Measurements from ENCODE around the gene MUC4.

GRCh38 chr3:195825857-195826804 lies 14.4 kb upstream of the MUC4 start:
- TF ChIP-seq CTCF (IDR thresholded peaks at IDR 0.05; ENCODE audit: insufficient read depth, low read length) (no peak), POLR2AphosphoS5 (IDR thresholded peaks at IDR 0.05; ENCODE audit: low read depth) (no peak), REST (IDR thresholded peaks at IDR 0.05; ENCODE audit: insufficient replicate concordance, low read depth) (no peak)
